Measurements from ENCODE around the gene HDLBP.

- TF ChIP-seq CTCF (IDR thresholded peaks at IDR 0.05; ENCODE audit: insufficient read depth, low read length, poor library complexity, severe bottlenecking): no peak
- TF ChIP-seq EZH2phosphoT487 (conservative IDR thresholded peaks at IDR 0.05; ENCODE audit: low read length): no peak
These were observed 18.7 kb downstream of the HDLBP start for GRCh38 chr2:241296767-241297166.

Measured in SU-DHL-6 (cell line).